Lower leg skin (tissue), 4 donors: ENCODE measurements around the gene ABHD11. TPM values are rescaled to one million over a fixed set of nuclear protein-coding genes. Genes with fewer than 3 reads are reported as not detected.
A peak's percentile ranks its signal among the peaks of the same experiment; 100 is the strongest.

Experiments
- DNase-seq, 2 donors: peaks; one replicate each; pipeline ENCODE4 v3.0.0-alpha.2; 2019; ENCODE audit warnings: low spot score in 2 of 2
- H3K4me3 ChIP-seq: fragments of 200-600 bp; sonication (generic); 2 replicates; pipeline ENCODE4 v1.5.1; 2017; ENCODE audit warnings: mild to moderate bottlenecking, low read depth; ENCODE audit not compliant: poor library complexity, severe bottlenecking
- POLR2A ChIP-seq, 2 donors: fragments of 450-650 bp; IDR thresholded peaks; one replicate each; pipeline ENCODE4 v1.6.1; 2016 to 2017; ENCODE audit warnings: antibody characterized with exemption in 2 of 2, mild to moderate bottlenecking in 1 of 2, moderate library complexity in 1 of 2
- WGBS, 2 donors: methylation state at CpG; one replicate each; pipeline ENCODE4 v1.1.5; 2018; 5-methylcytosine and 5-hydroxymethylcytosine counted together
- intact Hi-C: fragments of 100-400 bp; cut with DNase I; formaldehyde crosslinking; loops from one replicate; pipeline ENCODE4 v1.15.0; 2023; ENCODE audit warnings: low total_unique reads
- total RNA-seq, 4 donors: library from RNA; depleted of rRNA; stranded (reverse); fragments of >200 nt; gene quantifications; one replicate each; pipeline ENCODE4 v1.1.0, GENCODE V29; 2016
- TF ChIP-seq, protein P1 (sequence below), 3 donors: fragments of 450-650 bp; IDR thresholded peaks; one replicate each; pipeline ENCODE4 v1.5.1; 2016; ENCODE audit warnings: antibody characterized with exemption in 3 of 3, mild to moderate bottlenecking in 3 of 3, moderate library complexity in 2 of 3

The ABHD11 gene
- total RNA-seq, 4 donors from 2014 or later = 24.9 to 29.0 (median 26.3) TPM

DNA sequence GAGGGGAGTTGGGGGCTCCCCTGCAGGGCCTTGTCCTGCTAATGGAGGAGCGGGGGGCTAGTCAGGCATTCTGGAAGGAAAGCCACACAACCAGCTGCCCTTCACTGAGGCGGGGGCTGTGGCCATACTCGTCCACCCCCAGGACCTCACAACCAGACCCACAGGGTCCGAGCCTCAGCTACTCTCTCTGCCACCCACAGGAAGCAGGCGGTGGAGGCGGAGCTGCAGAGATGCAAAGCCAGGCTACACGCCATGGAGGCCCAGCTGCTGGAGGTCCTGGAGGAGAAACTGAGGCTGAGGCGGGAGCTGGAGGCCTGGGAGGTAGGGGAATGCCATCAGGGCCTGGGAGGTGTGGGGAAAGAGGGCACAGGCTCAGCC lies 3.1 kb downstream of the ABHD11 start:
- no peak overlapping the region for H3K4me3 ChIP-seq
- 92 to 97% methylated on average over 6 to 8 of the region's 8 CpGs for WGBS, 2 donors
- TF ChIP-seq, protein P1, sequence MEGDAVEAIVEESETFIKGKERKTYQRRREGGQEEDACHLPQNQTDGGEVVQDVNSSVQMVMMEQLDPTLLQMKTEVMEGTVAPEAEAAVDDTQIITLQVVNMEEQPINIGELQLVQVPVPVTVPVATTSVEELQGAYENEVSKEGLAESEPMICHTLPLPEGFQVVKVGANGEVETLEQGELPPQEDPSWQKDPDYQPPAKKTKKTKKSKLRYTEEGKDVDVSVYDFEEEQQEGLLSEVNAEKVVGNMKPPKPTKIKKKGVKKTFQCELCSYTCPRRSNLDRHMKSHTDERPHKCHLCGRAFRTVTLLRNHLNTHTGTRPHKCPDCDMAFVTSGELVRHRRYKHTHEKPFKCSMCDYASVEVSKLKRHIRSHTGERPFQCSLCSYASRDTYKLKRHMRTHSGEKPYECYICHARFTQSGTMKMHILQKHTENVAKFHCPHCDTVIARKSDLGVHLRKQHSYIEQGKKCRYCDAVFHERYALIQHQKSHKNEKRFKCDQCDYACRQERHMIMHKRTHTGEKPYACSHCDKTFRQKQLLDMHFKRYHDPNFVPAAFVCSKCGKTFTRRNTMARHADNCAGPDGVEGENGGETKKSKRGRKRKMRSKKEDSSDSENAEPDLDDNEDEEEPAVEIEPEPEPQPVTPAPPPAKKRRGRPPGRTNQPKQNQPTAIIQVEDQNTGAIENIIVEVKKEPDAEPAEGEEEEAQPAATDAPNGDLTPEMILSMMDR (IDR thresholded peaks at IDR 0.05) = no peak
- no peak for TF ChIP-seq POLR2A (IDR thresholded peaks at IDR 0.05)
- intact Hi-C loops = loop anchor here (5.0 kb wide), 2 partner anchors 107 to 122 kb away; partner anchors contain the start of gene METTL27
- no peak for DNase-seq

DNA sequence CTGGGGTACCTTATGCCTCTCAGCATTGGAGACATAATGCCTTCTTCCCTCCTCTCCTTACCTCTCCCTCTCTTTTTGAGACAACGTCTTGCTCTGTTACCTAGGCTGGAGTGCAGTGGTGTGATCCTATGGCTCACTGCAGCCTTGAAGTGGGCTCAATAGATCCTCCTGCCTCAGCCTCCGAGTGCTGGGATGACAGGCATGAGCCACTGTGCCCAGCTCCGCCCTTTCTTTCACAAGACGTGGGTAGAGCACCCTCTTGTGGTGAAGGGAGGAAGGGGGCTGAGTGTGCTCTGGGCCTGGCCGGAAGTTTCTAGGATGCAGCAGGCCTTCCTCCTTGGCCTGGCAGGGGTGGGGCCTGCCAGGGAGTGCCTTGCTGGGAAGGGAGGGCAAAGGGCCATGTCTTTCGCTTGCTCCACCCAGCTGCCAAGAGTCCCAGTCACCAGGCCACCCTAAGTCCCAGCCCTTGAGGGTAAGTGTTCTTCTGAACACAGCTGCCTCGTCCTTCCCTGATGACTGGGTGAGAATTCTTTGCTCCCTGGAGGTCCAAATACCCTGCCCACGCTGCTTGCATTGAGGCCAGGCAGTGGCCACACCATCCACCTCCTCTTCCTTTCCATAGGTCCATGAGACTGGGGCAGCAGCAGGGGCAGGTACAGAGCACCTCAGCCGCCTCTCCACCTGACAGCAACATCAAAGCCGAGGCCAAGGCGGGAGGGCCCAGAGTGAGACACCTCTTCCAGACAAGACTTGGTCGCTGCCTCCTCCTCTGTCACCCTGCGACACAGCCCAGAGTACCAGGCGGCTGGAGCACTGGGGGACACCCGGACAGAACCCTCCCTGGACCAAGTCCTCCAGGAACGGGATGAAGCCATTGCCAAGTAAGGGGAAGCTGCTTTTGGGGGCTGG lies 3.7 kb downstream of the ABHD11 start:
- TF ChIP-seq, protein P1 (IDR thresholded peaks at IDR 0.05) = peak in 1 of 3 donors; percentile 20
- no peak for TF ChIP-seq POLR2A (IDR thresholded peaks at IDR 0.05)
- H3K4me3 ChIP-seq = no peak overlapping the region
- peak in 1 of 2 donors; percentile 96 for DNase-seq
- intact Hi-C loops = loop anchor here (5.0 kb wide), 2 partner anchors 107 to 122 kb away; partner anchors contain the start of gene METTL27
- WGBS, 2 donors = 57 to 63% methylated on average over 15 of the region's 16 CpGs

DNA sequence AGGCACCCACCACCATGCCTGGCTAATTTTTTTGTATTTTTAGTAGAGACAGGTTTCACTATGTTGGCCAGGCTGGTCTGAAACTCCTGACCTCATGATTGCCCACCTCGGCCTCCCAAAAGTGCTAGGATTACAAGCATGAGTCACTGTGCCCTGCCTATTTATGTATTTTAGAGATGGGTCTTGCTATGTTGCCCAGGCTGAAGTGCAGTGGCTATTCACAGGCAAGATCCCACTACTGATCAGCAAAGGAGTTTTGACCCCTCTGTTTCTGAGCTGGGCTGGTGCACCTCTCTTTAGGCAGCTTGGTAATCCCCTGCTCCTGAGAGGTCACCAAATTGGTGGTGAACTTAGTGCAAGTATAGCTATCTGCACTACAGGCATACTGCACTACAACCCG lies 6.2 kb downstream of the ABHD11 start:
- intact Hi-C loops = no loop called here

DNA sequence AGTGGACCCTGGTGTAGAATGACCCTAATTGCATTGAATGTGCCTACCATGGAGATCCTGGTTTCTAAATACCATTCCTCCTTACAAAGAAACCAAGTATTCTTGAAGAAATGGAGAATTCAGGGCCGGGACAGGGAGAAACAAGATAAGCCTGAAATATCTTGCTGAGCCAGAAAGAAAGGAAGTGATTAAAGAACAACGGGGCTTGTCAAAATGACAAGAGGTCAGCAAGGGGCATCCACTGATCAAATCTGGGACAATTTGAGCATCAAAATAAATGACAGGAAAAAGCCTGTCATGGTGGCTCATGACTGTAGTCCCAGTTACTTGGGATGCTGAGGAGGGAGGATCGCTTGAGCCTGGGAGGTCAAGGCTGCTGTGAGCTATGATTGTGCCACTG lies 8.1 kb downstream of the ABHD11 start:
- TF ChIP-seq, protein P1 (IDR thresholded peaks at IDR 0.05) = no peak
- TF ChIP-seq POLR2A (IDR thresholded peaks at IDR 0.05) = no peak
- intact Hi-C loops = no loop called here
- H3K4me3 ChIP-seq = no peak overlapping the region
- no peak for DNase-seq
- 39 to 43% methylated on average over 3 of the region's 3 CpGs for WGBS, 2 donors

More for the DNA sequence above, 6.2 kb downstream of the ABHD11 start:
- DNase-seq = no peak
- 50 to 76% methylated on average over 2 of the region's 2 CpGs for WGBS, 2 donors
- H3K4me3 ChIP-seq = no peak overlapping the region
- TF ChIP-seq POLR2A (IDR thresholded peaks at IDR 0.05) = no peak
- TF ChIP-seq, protein P1 (IDR thresholded peaks at IDR 0.05) = no peak

DNA sequence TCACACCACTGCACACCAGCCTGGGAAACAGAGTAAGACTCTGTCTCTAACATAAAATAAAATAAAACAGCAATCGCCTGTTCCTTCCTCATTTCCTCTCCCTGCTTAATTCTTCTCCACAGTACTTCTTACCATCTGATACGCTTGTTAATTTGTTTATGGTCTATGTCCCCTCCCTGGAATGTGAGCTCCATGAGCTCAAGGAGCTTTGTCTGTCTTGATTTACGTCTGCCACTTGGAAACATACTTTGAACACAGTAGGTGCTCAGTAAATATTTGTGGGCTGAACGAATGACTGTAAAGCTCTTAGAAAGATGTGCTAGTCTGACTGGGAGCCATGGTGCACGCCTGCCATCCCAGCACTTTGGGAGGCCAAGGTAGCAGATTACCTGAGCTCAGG lies 10.1 kb downstream of the ABHD11 start:
- WGBS, 2 donors = 52 to 62% methylated on average over 5 of the region's 5 CpGs
- no peak overlapping the region for H3K4me3 ChIP-seq
- no peak for DNase-seq
- intact Hi-C loops = loop anchor here (5.0 kb wide), 1 partner anchor 121 kb away; no protein-coding TSS in a partner anchor
- TF ChIP-seq POLR2A (IDR thresholded peaks at IDR 0.05) = no peak
- TF ChIP-seq, protein P1 (IDR thresholded peaks at IDR 0.05) = no peak
